Measurements from ENCODE around the gene VGLL4. TPM values are rescaled to one million over a fixed set of nuclear protein-coding genes. Genes with fewer than 3 reads are reported as not detected.

Gene VGLL4
- total RNA-seq, 2 experiments from 2014 or later = 36.1 to 74.5 TPM

GRCh38 chr3:11634974-11635612, 8.6 kb downstream of the VGLL4 start:
- intact Hi-C loops (cut with micrococcal nuclease; ENCODE audit: unreplicated experiment) = no loop called here
- H3K36me3 ChIP-seq (ENCODE audit: insufficient read depth, low read length) = 0 out of 2 replicates have a peak, but pooled peaks cover 4% of the 10 kb centered on the region
- H4K20me1 ChIP-seq (ENCODE audit: insufficient read depth, low read length) = peaks cover 54% of the 10 kb centered on the region
- H3K27ac ChIP-seq (ENCODE audit: low read depth, low read length, poor library complexity, severe bottlenecking) = no peak overlapping the region
- no peak for DNase-seq (ENCODE audit: low spot score)
- TF ChIP-seq EZH2phosphoT487 (IDR thresholded peaks at IDR 0.05; ENCODE audit: borderline replicate concordance, low read depth, low read length) = no peak
- TF ChIP-seq, protein P1, sequence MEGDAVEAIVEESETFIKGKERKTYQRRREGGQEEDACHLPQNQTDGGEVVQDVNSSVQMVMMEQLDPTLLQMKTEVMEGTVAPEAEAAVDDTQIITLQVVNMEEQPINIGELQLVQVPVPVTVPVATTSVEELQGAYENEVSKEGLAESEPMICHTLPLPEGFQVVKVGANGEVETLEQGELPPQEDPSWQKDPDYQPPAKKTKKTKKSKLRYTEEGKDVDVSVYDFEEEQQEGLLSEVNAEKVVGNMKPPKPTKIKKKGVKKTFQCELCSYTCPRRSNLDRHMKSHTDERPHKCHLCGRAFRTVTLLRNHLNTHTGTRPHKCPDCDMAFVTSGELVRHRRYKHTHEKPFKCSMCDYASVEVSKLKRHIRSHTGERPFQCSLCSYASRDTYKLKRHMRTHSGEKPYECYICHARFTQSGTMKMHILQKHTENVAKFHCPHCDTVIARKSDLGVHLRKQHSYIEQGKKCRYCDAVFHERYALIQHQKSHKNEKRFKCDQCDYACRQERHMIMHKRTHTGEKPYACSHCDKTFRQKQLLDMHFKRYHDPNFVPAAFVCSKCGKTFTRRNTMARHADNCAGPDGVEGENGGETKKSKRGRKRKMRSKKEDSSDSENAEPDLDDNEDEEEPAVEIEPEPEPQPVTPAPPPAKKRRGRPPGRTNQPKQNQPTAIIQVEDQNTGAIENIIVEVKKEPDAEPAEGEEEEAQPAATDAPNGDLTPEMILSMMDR (conservative IDR thresholded peaks at IDR 0.05; ENCODE audit: low read length) = no peak
- H3K4me2 ChIP-seq (ENCODE audit: low read length) = no peak overlapping the region
- H3K79me2 ChIP-seq (ENCODE audit: insufficient read depth, low read depth, low read length) = peaks cover 90% of the 10 kb centered on the region
- H2AFZ ChIP-seq (ENCODE audit: low read length) = no peak overlapping the region
- ChIA-PET POLR2A (interaction anchor here (0.6 to 0.7 kb wide), 2 partner anchors 13 to 127 kb away, joined by 3 read pairs; no protein-coding TSS in a partner anchor), CTCF (ENCODE audit: unreplicated experiment) (no interaction called here)
- no peaks in the 10 kb centered on the region for H3K9me3 ChIP-seq (ENCODE audit: low read length)
- BruUV-seq (replicated peaks) = no TSS peak
- H3K4me1 ChIP-seq (ENCODE audit: insufficient read depth, low read length, poor library complexity, severe bottlenecking) = peaks cover 7% of the 10 kb centered on the region
- H3K4me3 ChIP-seq (ENCODE audit: low read depth, low read length, poor library complexity, severe bottlenecking) = no peak overlapping the region
- H3K9me2 ChIP-seq (ENCODE audit: insufficient read depth, low read length) = no peaks in the 10 kb centered on the region

- H4K20me1 ChIP-seq (ENCODE audit: insufficient read depth, low read length) = peaks cover 48% of the 10 kb centered on the region
- H3K9me3 ChIP-seq (ENCODE audit: low read length) = no peaks in the 10 kb centered on the region
- no TSS peak for BruUV-seq (replicated peaks)
- H3K27ac ChIP-seq (ENCODE audit: low read depth, low read length, poor library complexity, severe bottlenecking) = no peak overlapping the region
- DNase-seq (ENCODE audit: low spot score) = no peak
- H3K9me2 ChIP-seq (ENCODE audit: insufficient read depth, low read length) = no peaks in the 10 kb centered on the region
- H3K4me1 ChIP-seq (ENCODE audit: insufficient read depth, low read length, poor library complexity, severe bottlenecking) = peaks cover 3% of the 10 kb centered on the region
- H3K79me2 ChIP-seq (ENCODE audit: insufficient read depth, low read depth, low read length) = peaks cover 90% of the 10 kb centered on the region
- H3K4me3 ChIP-seq (ENCODE audit: low read depth, low read length, poor library complexity, severe bottlenecking) = no peak overlapping the region
- TF ChIP-seq, protein P1 (conservative IDR thresholded peaks at IDR 0.05; ENCODE audit: low read length) = no peak
- no peak for TF ChIP-seq EZH2phosphoT487 (IDR thresholded peaks at IDR 0.05; ENCODE audit: borderline replicate concordance, low read depth, low read length)
- H3K36me3 ChIP-seq (ENCODE audit: insufficient read depth, low read length) = 0 out of 2 replicates have a peak, but pooled peaks cover 4% of the 10 kb centered on the region
- POLR2A ChIA-PET = interaction anchor here (0.6 to 0.7 kb wide), 2 partner anchors 14 to 126 kb away, joined by 3 read pairs; no protein-coding TSS in a partner anchor
- no peak overlapping the region for H3K4me2 ChIP-seq (ENCODE audit: low read length)
- intact Hi-C loops (cut with micrococcal nuclease; ENCODE audit: unreplicated experiment) = no loop called here
- CTCF ChIA-PET (ENCODE audit: unreplicated experiment) = no interaction called here
- H2AFZ ChIP-seq (ENCODE audit: low read length) = no peak overlapping the region
These were observed 9.6 kb downstream of the VGLL4 start for GRCh38 chr3:11634081-11634635.

- ChIA-PET CTCF (ENCODE audit: unreplicated experiment) (no interaction called here), POLR2A (no interaction called here)
- Histone ChIP-seq H3K4me1 (ENCODE audit: insufficient read depth, low read length, poor library complexity, severe bottlenecking) (peaks cover under 1% of the 10 kb centered on the region), H3K79me2 (ENCODE audit: insufficient read depth, low read depth, low read length) (peaks cover 90% of the 10 kb centered on the region), H2AFZ (ENCODE audit: low read length) (no peak overlapping the region), H3K9me2 (ENCODE audit: insufficient read depth, low read length) (no peaks in the 10 kb centered on the region), H4K20me1 (ENCODE audit: insufficient read depth, low read length) (peaks cover 40% of the 10 kb centered on the region), H3K4me2 (ENCODE audit: low read length) (no peak overlapping the region), H3K4me3 (ENCODE audit: low read depth, low read length, poor library complexity, severe bottlenecking) (no peak overlapping the region), H3K27ac (ENCODE audit: low read depth, low read length, poor library complexity, severe bottlenecking) (no peak overlapping the region), H3K36me3 (ENCODE audit: insufficient read depth, low read length) (peaks cover 4% of the 10 kb centered on the region; the same call in 1 of the 2 replicates), H3K9me3 (ENCODE audit: low read length) (no peaks in the 10 kb centered on the region)
- intact Hi-C loops (cut with micrococcal nuclease; ENCODE audit: unreplicated experiment) = no loop called here
- no peak for TF ChIP-seq EZH2phosphoT487 (IDR thresholded peaks at IDR 0.05; ENCODE audit: borderline replicate concordance, low read depth, low read length)
- TF ChIP-seq, protein P1 (conservative IDR thresholded peaks at IDR 0.05; ENCODE audit: low read length) = no peak
- no peak for DNase-seq (ENCODE audit: low spot score)
- BruUV-seq (replicated peaks) = no TSS peak
These were observed 10.7 kb downstream of the VGLL4 start for GRCh38 chr3:11632966-11633365.

Data from OCI-LY7 (cell line).